T-helper 2 cell treated with Interferon-gamma antibody and Interleukin-4, amounts not matched to agents 5 μg/mL and 100 μg/mL, for 36 hours (primary cell): ENCODE data around the gene PILRB.
"Not testable (repeated sequence)": the region's sequence is repeated elsewhere in the genome, so short reads cannot be mapped to it uniquely, and the experiment has no call there.

Source experiments
- DNase-seq: peaks from one replicate; pipeline ENCODE4 v3.0.0; 2021; ENCODE audit warnings: low spot score
- H3K27ac Mint-ChIP-seq: one replicate; pipeline ENCODE4 v1.8.0; 2021; ENCODE audit warnings: mild to moderate bottlenecking, mixed read lengths
- H3K27me3 Mint-ChIP-seq: one replicate; pipeline ENCODE4 v1.8.0; 2021; ENCODE audit warnings: low read depth, mixed read lengths
- H3K36me3 Mint-ChIP-seq: one replicate; pipeline ENCODE4 v1.8.0; 2021; ENCODE audit warnings: low read depth, mixed read lengths
- H3K4me1 Mint-ChIP-seq: one replicate; pipeline ENCODE4 v1.8.0; 2021; ENCODE audit warnings: low read depth, mixed read lengths
- H3K4me3 Mint-ChIP-seq: one replicate; pipeline ENCODE4 v1.8.0; 2022; ENCODE audit warnings: mild to moderate bottlenecking, moderate library complexity, mixed read lengths
- H3K9me3 Mint-ChIP-seq: one replicate; pipeline ENCODE4 v1.8.0; 2021; ENCODE audit warnings: mixed read lengths

Gene PILRB

GRCh38 chr7:100365998-100366367 lies 8.1 kb downstream of the PILRB start:
- H3K4me3 Mint-ChIP-seq, H3K27me3 Mint-ChIP-seq, H3K9me3 Mint-ChIP-seq, DNase-seq: not testable (repeated sequence)
- Mint-ChIP-seq H3K27ac (peak overlapping the region; percentile 83), H3K4me1 (peaks cover 22% of the 10 kb centered on the region), H3K36me3 (peaks cover 49% of the 10 kb centered on the region)

DNA sequence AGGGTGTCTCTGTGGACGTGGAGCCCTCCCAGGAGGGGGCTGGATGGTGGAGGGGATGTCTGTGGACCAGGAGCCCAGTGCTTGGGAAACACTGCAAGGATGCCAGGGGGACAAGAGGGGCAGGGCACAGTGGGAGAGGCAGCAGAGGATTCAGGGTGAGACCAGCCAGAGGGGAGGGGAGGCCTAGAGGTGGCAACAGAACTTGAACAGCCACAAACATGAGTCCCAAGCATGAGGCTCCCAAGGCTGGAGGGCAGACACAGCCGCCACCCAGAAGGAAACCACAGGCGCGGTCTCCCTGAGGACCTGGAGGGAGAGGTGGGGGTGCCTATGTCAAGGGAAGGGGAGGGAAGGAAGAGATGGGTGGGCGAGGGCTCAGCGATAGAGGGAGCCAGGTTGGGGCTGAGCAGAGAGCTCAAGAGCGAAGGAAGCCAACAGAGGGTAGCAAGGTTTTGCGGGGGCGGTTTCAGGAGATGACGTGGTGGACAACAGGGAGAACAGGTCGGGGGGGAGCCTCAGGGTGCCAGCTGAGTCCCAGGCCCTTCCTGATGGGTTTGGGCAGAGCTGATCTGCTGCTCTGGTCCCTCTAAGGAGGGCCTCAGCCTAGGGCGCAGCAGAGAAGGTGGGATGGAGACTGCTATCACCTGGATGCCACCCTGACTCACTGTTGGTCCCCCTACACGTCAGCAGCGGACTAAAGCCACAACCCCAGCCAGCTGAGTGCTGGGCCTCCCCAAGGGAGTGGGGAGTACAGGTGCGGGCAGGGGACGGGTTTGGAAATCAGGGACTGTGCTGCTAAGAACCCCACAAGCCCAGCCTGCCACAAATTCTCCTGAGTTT lies 8.7 kb downstream of the PILRB start:
- peak overlapping the region; percentile 83 for H3K27ac Mint-ChIP-seq
- H3K4me3 Mint-ChIP-seq, result no peak overlapping the region
- H3K9me3 Mint-ChIP-seq, result no peaks in the 10 kb centered on the region
- H3K27me3 Mint-ChIP-seq, result no peaks in the 10 kb centered on the region
- no peak for DNase-seq
- peaks cover 44% of the 10 kb centered on the region for H3K36me3 Mint-ChIP-seq
- peaks cover 22% of the 10 kb centered on the region for H3K4me1 Mint-ChIP-seq

- Mint-ChIP-seq H3K9me3 (no peaks in the 10 kb centered on the region), H3K4me1 (peaks cover 22% of the 10 kb centered on the region), H3K27ac (peak overlapping the region; percentile 19), H3K27me3 (no peaks in the 10 kb centered on the region), H3K36me3 (peaks cover 38% of the 10 kb centered on the region), H3K4me3 (no peak overlapping the region)
- DNase-seq, result no peak
Measured at GRCh38 chr7:100367251-100367620, 9.3 kb downstream of the PILRB start.

DNA sequence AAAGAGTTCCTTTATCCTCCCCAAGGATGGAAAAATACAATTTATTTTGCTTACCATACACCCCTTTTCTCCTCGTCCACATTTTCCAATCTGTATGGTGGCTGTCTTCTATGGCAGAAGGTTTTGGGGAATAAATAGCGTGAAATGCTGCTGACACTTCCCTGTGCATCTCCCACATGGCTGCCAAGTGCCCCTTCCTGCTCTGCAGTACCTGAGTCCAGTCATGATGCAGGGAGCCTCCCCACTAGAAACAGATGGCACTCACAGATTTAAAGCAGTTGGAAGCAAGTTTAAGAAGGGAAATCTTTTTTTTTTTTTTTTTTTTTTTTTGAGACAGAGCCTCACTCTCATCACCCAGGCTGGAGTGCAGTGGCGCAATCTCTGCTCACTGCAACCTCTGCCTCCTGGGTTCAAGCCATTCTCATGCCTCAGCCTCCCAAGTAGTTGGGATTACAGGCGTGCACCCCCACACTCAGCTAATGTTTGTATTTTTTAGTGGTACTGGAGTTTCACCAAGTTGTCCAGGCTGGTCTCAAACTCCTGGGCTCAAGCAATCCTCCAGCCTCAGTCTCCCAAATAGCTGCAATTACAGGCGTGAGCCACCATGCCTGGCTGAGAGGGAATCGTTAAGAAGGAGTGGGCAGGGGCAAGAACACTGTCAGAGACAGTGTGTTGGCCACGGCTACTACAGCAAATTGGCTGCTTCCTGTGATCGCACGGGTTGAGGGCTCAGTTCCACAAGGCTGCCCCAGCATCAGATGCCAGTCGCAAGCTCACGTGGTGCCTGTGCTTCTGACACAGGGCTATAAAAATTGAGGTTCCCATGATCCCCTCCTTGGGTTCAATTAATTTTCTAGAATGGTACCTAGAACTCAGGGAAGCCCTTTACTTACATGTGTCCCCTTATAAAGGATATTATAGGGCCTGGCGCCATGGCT lies 10.0 kb downstream of the PILRB start:
- Mint-ChIP-seq H3K27me3 (no peaks in the 10 kb centered on the region), H3K4me3 (no peak overlapping the region), H3K27ac (no peak overlapping the region)

GRCh38 chr7:100369105-100369504 lies 11.2 kb downstream of the PILRB start:
- Mint-ChIP-seq H3K9me3 (no peaks in the 10 kb centered on the region), H3K27me3 (no peaks in the 10 kb centered on the region), H3K36me3 (peaks cover 22% of the 10 kb centered on the region), H3K4me1 (peaks cover 25% of the 10 kb centered on the region), H3K4me3 (no peak overlapping the region), H3K27ac (peak overlapping the region; percentile 71)
- no peak for DNase-seq

More for the DNA sequence above, 10.0 kb downstream of the PILRB start:
- H3K36me3 Mint-ChIP-seq, result peaks cover 32% of the 10 kb centered on the region
- peaks cover 25% of the 10 kb centered on the region for H3K4me1 Mint-ChIP-seq
- no peaks in the 10 kb centered on the region for H3K9me3 Mint-ChIP-seq
- DNase-seq, result no peak

GRCh38 chr7:100370303-100370702 lies 12.4 kb downstream of the PILRB start:
- Mint-ChIP-seq H3K9me3 (no peaks in the 10 kb centered on the region), H3K27me3 (no peaks in the 10 kb centered on the region), H3K4me1 (peaks cover 25% of the 10 kb centered on the region), H3K36me3 (peaks cover 13% of the 10 kb centered on the region), H3K4me3 (no peak overlapping the region), H3K27ac (no peak overlapping the region)
- DNase-seq, result no peak

GRCh38 chr7:100370746-100371145 lies 12.8 kb downstream of the PILRB start:
- no peak for DNase-seq
- H3K27me3 Mint-ChIP-seq, result no peaks in the 10 kb centered on the region
- peaks cover 22% of the 10 kb centered on the region for H3K4me1 Mint-ChIP-seq
- H3K27ac Mint-ChIP-seq, result peak overlapping the region; percentile 8
- H3K36me3 Mint-ChIP-seq, result peaks cover 10% of the 10 kb centered on the region
- no peaks in the 10 kb centered on the region for H3K9me3 Mint-ChIP-seq
- H3K4me3 Mint-ChIP-seq, result no peak overlapping the region

- DNase-seq, result no peak
- no peaks in the 10 kb centered on the region for H3K27me3 Mint-ChIP-seq
- H3K36me3 Mint-ChIP-seq, result peaks cover 6% of the 10 kb centered on the region
- no peaks in the 10 kb centered on the region for H3K9me3 Mint-ChIP-seq
- no peak overlapping the region for H3K4me3 Mint-ChIP-seq
- no peak overlapping the region for H3K27ac Mint-ChIP-seq
- peaks cover 16% of the 10 kb centered on the region for H3K4me1 Mint-ChIP-seq
Measured at GRCh38 chr7:100371561-100372171, 13.7 kb downstream of the PILRB start.

DNA sequence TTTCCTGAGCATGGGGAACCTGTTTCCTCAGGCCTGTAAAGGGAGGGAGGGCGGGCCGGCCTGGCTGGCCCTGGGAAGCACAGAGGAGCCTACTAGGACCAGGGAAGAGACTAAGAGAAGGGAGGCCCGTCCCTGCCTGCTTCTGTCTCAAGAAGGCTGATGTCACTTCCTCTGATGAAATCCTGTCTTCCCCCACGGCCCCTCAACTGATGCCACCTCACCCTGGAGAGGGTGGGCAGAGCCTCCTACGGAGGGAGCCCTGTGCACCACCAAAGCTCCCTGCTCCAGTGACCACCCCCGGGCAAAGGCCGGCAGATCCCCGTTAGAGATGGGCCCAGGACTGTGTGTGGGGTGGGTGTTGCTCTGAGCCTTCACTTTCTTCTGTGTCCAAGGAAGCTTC lies 14.3 kb downstream of the PILRB start:
- Mint-ChIP-seq H3K27ac (peak overlapping the region; percentile 62), H3K4me3 (no peak overlapping the region), H3K4me1 (peaks cover 15% of the 10 kb centered on the region), H3K36me3 (peaks cover 4% of the 10 kb centered on the region), H3K9me3 (no peaks in the 10 kb centered on the region), H3K27me3 (no peaks in the 10 kb centered on the region)
- DNase-seq, result no peak

DNA sequence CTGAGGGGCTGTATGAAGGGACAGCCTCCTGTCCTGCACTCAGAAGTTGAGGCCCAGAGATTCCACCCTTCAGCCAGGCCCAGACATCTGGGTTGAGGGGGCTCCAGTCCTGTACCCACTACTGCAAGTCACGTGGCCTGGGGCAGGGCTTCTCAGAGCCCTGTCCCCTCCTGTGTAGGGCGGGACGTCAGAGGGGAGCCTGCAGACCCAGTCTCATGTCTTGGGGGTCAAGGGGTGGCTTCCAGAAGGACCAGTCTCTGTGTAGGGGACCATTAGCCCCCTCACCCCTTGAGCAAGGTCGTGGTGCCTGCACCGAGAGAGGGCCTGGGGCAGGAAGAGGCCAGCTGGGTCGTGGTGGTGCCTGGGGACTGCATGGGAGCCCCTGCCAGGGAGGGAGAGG lies 14.8 kb downstream of the PILRB start:
- Mint-ChIP-seq H3K27ac (peak overlapping the region; percentile 62), H3K4me1 (peaks cover 15% of the 10 kb centered on the region), H3K9me3 (no peaks in the 10 kb centered on the region), H3K27me3 (no peaks in the 10 kb centered on the region), H3K36me3 (peaks cover under 1% of the 10 kb centered on the region), H3K4me3 (no peak overlapping the region)
- DNase-seq, result no peak

- peak within 1 kb of the TSS; percentile 62 for H3K27ac Mint-ChIP-seq
- H3K4me1 Mint-ChIP-seq, result peaks cover 15% of the 10 kb centered on the region
Measured at GRCh38 chr7:100373261-100373831, 15.4 kb downstream of the PILRB start, which contains the start of gene PILRA. Gene PILRA (plus strand): TSS chr7:100373487. CDS start chr7:100373657, 170 bp downstream.

DNA sequence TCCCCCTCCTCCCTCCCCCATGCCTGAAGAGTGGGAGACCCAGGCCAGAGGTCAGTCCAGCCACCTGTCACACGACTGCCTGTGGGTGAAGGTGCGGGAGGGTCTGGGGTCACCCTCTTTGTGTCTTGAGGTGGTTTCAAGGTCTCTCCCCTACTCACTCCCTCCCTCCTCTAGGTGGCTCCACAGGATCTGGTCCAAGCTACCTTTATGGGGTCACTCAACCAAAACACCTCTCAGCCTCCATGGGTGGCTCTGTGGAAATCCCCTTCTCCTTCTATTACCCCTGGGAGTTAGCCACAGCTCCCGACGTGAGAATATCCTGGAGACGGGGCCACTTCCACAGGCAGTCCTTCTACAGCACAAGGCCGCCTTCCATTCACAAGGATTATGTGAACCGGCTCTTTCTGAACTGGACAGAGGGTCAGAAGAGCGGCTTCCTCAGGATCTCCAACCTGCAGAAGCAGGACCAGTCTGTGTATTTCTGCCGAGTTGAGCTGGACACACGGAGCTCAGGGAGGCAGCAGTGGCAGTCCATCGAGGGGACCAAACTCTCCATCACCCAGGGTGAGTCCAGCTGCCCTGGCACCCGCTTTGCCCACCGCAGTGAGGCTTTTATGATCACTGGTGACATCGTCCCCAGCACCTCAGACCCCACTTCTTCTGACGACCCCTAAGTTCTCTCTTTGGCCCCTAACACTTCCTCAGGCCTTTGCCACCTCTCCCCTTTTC lies 16.1 kb downstream of the PILRB start:
- DNase-seq, H3K27me3 Mint-ChIP-seq, H3K4me3 Mint-ChIP-seq, H3K27ac Mint-ChIP-seq, H3K36me3 Mint-ChIP-seq, H3K9me3 Mint-ChIP-seq: not testable (repeated sequence)
- H3K4me1 Mint-ChIP-seq, result peaks cover 12% of the 10 kb centered on the region

More at GRCh38 chr7:100373261-100373831, 15.4 kb downstream of the PILRB start, which contains the start of gene PILRA:
- Mint-ChIP-seq H3K4me3 (no peak within 1 kb of the TSS), H3K27me3 (no peaks in the 10 kb centered on the region), H3K9me3 (no peaks in the 10 kb centered on the region), H3K36me3 (no peaks in the 10 kb centered on the region)
- DNase-seq, result no peak

- Mint-ChIP-seq H3K9me3 (no peaks in the 10 kb centered on the region), H3K27ac (peak overlapping the region; percentile 34), H3K4me1 (peaks cover 11% of the 10 kb centered on the region), H3K27me3 (no peaks in the 10 kb centered on the region), H3K36me3 (no peaks in the 10 kb centered on the region), H3K4me3 (no peak overlapping the region)
- DNase-seq, result no peak
Measured at GRCh38 chr7:100374601-100375000, 16.7 kb downstream of the PILRB start.
